HCT116 (cell line): ENCODE results near the gene CD302.

ENCODE experiments used
- CEBPB ChIP-seq: IDR thresholded peaks from 2 replicates; pipeline ENCODE4 v1.6.1; 2012; ENCODE audit warnings: low read depth
- CTCF ChIP-seq, 3 experiments: fragments of 200-600 bp in 1 of 3; sonication (generic) in 1 of 3; IDR thresholded peaks in 2 of 3; conservative IDR thresholded peaks in 1 of 3; 2 replicates each; pipeline ENCODE4 v1.5.1; 2012 to 2017; ENCODE audit warnings: low read depth in 2 of 3, low read length in 2 of 3, antibody characterized with exemption in 1 of 3, borderline replicate concordance in 1 of 3, control low read depth in 1 of 3, mild to moderate bottlenecking in 1 of 3, mixed read lengths in 1 of 3, mixed run types in 1 of 3, moderate library complexity in 1 of 3; ENCODE audit not compliant: insufficient read depth in 1 of 3
- EZH2 ChIP-seq: fragments of 200-600 bp; sonication (generic); IDR thresholded peaks from 2 replicates; pipeline ENCODE4 v1.6.1; 2017; ENCODE audit warnings: antibody characterized with exemption, mixed run types
- EZH2phosphoT487 ChIP-seq: fragments of 200-600 bp; IDR thresholded peaks from 2 replicates; pipeline ENCODE4 v1.6.1; 2018; ENCODE audit warnings: antibody characterized with exemption, borderline replicate concordance
- POLR2A ChIP-seq: IDR thresholded peaks from 2 replicates; pipeline ENCODE4 v1.7.0; 2011; ENCODE audit warnings: borderline replicate concordance; ENCODE audit not compliant: insufficient read depth, insufficient read length; ENCODE audit errors: extremely low read depth
- POLR2AphosphoS5 ChIP-seq: IDR thresholded peaks from 2 replicates; pipeline ENCODE4 v1.6.1; 2011; ENCODE audit warnings: mild to moderate bottlenecking, low read depth, low read length, moderate library complexity
- SP1 ChIP-seq: IDR thresholded peaks from 2 replicates; pipeline ENCODE4 v1.6.1; 2012; ENCODE audit warnings: low read depth
- TCF7L2 ChIP-seq: IDR thresholded peaks from 2 replicates; pipeline ENCODE4 v1.7.0; 2011; ENCODE audit warnings: borderline replicate concordance, inconsistent platforms; ENCODE audit not compliant: insufficient read depth, insufficient read length; ENCODE audit errors: extremely low read depth
- ZNF274 ChIP-seq: fragments of 200-500 bp; sonication (Bioruptor generic); IDR thresholded peaks from 2 replicates; pipeline ENCODE4 v1.6.1; 2014; ENCODE audit warnings: mild to moderate bottlenecking, low read depth, low read length, inconsistent platforms

DNA sequence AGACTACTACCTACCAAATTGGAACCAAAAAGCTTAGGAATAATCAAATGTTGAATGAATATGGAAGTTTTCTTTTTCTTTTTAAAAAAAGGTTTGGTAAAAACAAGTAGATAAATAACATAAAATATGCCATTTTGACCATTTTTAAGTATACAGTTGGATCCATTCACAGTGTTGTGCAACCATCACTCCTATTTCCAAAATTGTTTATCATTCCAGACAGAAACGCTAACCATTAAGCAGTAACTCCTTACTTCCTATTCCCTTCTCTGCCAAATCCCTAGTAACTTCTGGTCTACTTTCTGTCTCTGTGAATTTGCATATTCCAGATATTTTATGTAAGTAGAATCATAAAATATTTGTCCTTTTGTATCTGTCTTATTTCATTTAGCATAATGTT lies 39.8 kb downstream of the CD302 start:
- TF ChIP-seq CTCF (IDR thresholded peaks at IDR 0.05 in 2 of 3, conservative IDR thresholded peaks at IDR 0.05 in 1 of 3; ENCODE audit: borderline replicate concordance in 1 of 3, insufficient read depth in 1 of 3, low read depth in 2 of 3, low read length in 2 of 3) = no peak
- no peak for TF ChIP-seq POLR2A
- TF ChIP-seq POLR2AphosphoS5 = no peak
- no peak for TF ChIP-seq EZH2
- no peak for TF ChIP-seq ZNF274
- TF ChIP-seq CEBPB = no peak
- TF ChIP-seq TCF7L2 = no peak
- no peak for TF ChIP-seq EZH2phosphoT487
- TF ChIP-seq SP1 = no peak
